GM19351 (cell line): ENCODE measurements around the gene KLHL5.
"Not testable (repeated sequence)": the region's sequence is repeated elsewhere in the genome, so short reads cannot be mapped to it uniquely, and the experiment has no call there.

ENCODE experiments used
- ATAC-seq: cut with Tn5 transposase; IDR thresholded peaks from one replicate; pipeline ENCODE4 v1.9.1; 2021; ENCODE audit warnings: mild to moderate bottlenecking, moderate library complexity; ENCODE audit not compliant: unreplicated experiment

Gene KLHL5

GRCh38 chr4:39085891-39086290, 23.9 kb downstream of the KLHL5 start:
- no peak for ATAC-seq

DNA sequence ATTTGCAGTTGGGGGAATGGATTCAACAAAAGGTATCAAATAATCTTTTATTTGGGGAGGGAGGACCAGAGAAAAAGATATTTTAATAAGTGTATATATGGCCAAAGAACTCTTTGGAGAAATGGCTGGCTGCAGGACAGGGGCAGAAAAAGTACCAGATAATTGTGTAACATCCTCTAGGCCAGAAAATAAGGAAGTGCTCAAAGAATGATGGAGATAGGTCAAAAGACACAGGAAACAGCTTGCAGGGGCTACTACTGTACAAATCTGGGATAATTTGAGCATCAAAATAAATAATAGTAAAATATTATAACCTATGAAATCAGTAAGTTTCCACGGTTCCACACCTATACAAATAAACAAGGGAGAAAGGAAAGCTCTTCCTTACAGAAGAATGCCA, 34.8 kb downstream of the KLHL5 start:
- no peak for ATAC-seq

DNA sequence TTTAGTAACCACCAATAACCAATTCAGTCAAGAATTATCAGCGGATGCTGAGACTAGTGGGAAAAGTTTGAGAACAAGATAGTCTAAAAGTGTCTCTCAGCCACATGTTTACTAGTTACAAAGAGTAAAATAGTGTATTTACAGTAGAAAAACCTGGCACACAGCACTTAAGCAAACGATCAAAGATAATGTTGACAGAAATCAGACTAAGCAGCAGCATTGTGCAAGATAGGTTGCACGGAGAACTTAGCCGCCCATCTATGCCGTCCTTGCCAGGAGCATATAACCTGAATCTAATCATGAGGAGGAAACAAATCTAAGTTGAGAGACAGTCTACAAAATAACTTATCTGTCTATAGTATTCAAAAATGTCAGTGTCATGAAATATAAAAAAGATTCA, 35.3 kb downstream of the KLHL5 start:
- no peak for ATAC-seq

- no peak for ATAC-seq
These were observed 40.3 kb downstream of the KLHL5 start for GRCh38 chr4:39102297-39102696.

DNA sequence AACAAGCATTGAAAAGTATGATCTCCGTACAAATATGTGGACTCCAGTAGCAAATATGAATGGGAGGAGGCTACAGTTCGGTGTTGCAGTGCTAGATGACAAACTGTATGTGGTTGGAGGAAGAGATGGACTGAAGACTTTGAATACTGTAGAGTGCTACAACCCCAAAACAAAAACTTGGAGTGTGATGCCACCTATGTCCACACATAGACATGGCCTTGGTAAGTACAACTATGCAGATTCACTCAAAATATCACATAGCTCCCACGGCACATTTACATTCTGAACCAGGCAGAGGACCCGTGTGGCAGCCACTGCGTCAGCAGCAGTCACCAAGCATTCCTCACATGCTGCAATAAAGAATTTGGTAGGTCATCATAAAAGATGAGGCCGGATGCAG, 41.3 kb downstream of the KLHL5 start:
- ATAC-seq, result no peak

- ATAC-seq, result no peak
These were observed 42.2 kb downstream of the KLHL5 start for GRCh38 chr4:39104255-39104654.

DNA sequence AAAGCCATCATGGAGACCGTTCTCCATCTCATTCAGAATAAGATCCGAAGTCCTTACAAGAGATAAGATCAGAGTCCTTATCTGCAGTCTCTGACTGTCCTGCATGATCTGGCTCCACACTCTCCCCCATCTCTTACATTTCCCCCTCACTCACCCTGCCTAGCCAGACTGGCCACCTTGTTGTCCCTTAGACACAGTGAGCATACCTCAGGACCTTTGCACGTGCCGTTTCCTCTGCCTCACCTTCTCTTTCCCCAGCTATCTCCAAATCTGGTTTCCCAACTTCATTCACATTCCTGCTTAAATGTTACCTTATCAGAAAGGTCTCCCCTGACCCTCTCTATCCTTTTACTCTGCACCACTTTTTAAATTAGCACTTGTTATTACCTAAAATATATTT, 44.0 kb downstream of the KLHL5 start:
- ATAC-seq, result no peak

GRCh38 chr4:39114436-39114835, 52.4 kb downstream of the KLHL5 start:
- no peak for ATAC-seq

- no peak for ATAC-seq
These were observed 56.1 kb downstream of the KLHL5 start for GRCh38 chr4:39118034-39118658.

- no peak for ATAC-seq
These were observed 58.4 kb downstream of the KLHL5 start for GRCh38 chr4:39120418-39120817.

- ATAC-seq, result peak; percentile 79
These were observed 63.0 kb downstream of the KLHL5 start for GRCh38 chr4:39124885-39125599.

DNA sequence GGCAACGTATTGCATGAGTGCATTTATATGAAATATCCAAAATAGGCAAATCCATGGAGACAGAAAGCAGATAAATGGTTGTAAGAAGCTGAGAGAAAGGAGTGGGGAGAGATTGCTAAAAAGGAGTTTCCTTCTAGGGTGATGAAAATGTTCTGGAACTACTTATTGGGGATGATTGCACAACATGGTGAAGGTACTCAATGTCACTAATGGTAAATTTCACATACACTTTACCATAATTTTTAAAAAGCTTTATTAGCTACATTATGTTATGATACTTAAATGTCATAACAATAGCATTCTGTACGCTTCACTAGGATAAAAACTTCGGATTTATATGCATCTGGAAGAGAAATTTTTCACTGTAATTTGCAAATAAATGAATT, 63.6 kb downstream of the KLHL5 start:
- no peak for ATAC-seq

- no peak for ATAC-seq
These were observed 64.4 kb downstream of the KLHL5 start for GRCh38 chr4:39126256-39127095.

DNA sequence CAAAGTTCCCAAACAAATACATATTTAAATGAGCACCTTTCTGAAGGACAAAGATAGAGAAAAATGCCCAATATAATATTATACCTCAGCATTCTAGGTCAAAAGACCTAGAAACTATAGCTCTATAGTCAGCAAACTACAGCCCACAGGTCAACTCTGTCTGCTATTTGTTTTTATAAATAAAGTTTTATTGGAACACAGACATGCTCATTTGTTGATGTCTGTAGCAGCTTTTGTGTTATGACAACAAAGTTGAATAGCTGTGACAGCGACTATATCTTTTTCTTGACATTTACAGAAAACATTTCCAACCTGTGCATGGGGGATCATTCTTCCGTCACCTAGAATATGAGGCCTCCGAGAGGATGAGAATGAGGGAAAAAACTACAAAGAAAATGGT, 71.6 kb downstream of the KLHL5 start:
- ATAC-seq, result no peak

GRCh38 chr4:39134683-39135306, 72.8 kb downstream of the KLHL5 start:
- ATAC-seq, result no peak

DNA sequence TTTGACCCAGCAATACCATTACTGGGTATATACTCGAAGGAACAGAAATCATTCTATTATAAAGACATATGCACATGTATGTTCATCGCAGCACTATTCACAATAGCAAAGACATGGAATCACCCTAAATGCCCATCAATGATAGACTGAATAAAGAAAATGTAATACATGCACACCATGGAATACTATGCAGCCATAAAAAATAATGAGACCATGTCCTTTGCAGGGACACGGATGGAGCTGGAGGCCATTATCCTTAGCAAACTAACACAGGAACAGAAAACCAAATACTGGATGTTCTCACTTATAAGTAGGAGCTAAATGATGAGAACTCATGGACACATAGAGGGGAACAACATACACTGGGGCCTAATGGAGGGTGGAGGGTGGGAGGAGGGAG, 76.2 kb downstream of the KLHL5 start:
- not testable (repeated sequence) for ATAC-seq

DNA sequence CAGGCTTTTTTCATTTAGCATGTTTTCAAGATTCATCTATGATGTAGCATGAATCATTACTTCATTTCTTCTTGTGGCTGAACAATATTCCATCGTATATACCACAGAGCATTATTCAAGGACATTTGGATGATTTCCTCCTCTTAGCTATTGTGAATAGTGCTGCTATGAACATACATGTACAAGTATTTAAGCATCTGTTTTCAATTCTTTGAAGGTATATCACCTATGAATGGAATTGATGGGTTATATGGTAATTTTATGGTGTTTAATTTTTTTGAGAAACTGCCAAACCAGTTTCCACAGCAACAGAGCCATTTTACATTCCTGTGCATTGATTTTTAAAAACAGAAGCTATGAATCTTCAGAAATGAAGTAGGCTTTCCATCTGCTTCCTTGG, 84.2 kb downstream of the KLHL5 start:
- ATAC-seq, result no peak

DNA sequence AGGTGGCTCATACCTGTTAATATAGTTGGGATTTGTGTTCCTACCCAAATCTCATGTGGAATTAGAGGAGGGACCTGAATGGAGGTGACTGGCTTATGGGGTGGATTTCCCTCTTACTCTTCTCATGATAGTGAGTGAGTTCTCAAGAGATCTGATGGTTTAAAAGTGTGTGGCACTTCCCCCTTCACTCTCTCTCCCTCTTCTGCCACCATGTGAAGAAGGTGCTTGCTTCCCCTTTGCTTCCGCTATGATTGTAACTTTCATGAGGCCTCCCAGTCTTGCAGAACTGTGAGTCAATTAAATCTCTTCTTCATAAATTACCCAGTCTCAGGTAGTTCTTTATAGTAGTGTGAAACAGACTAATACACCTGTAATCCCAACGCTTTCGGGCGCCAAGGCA, 92.0 kb downstream of the KLHL5 start:
- ATAC-seq, result no peak

DNA sequence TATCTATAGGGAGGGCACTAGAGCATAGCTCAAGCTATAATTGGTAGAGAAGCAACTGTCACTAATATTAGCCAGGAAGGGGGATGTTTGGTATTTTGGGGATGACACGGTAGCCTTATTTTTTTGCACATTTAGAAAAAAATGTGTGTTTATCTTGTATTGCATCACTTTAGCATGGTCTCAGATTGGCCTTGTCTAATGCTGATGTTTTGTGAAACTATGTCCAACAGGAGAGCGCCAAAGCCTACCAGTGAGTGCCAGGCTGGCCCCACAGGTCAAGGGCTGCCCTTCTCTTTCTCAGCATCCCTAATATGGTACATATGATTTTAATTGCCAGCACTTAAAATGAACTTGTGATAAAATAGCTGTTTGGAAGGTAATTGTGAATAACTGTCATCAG, 95.5 kb downstream of the KLHL5 start:
- ATAC-seq, result no peak

GRCh38 chr4:39166177-39166576, 104.1 kb downstream of the KLHL5 start:
- no peak for ATAC-seq

- no peak for ATAC-seq
These were observed 104.6 kb downstream of the KLHL5 start for GRCh38 chr4:39166669-39167068.

DNA sequence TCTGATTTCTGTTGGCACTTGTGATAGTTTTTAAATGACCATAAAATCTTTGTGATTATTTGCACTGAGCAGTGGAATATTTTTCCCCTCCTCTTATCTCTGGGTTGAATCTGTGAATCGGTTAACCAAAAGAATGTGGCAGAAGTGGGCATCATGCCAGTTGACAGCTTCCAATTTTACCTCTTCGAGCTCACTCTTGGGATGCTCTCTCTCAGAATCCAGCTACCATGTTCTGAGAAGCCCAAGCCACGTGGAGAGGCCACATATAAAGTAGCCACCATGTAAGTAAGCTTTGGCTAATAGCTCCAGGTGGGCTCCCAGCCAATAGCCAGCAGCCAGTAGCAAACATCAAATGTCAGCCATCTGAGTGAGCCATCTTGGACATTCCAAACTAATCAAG, 107.4 kb downstream of the KLHL5 start:
- no peak for ATAC-seq
